ENCODE results near the gene MAP3K12. TPM values are rescaled to one million over a fixed set of nuclear protein-coding genes. Genes with fewer than 3 reads are reported as not detected.

MAP3K12 gene
- total RNA-seq, 2 experiments from 2014 or later = 7.2 to 13.4 TPM

- TF ChIP-seq, protein P1, sequence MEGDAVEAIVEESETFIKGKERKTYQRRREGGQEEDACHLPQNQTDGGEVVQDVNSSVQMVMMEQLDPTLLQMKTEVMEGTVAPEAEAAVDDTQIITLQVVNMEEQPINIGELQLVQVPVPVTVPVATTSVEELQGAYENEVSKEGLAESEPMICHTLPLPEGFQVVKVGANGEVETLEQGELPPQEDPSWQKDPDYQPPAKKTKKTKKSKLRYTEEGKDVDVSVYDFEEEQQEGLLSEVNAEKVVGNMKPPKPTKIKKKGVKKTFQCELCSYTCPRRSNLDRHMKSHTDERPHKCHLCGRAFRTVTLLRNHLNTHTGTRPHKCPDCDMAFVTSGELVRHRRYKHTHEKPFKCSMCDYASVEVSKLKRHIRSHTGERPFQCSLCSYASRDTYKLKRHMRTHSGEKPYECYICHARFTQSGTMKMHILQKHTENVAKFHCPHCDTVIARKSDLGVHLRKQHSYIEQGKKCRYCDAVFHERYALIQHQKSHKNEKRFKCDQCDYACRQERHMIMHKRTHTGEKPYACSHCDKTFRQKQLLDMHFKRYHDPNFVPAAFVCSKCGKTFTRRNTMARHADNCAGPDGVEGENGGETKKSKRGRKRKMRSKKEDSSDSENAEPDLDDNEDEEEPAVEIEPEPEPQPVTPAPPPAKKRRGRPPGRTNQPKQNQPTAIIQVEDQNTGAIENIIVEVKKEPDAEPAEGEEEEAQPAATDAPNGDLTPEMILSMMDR (conservative IDR thresholded peaks at IDR 0.05; ENCODE audit: low read length) = no peak
- no peak for TF ChIP-seq EZH2phosphoT487 (IDR thresholded peaks at IDR 0.05; ENCODE audit: borderline replicate concordance, low read depth, low read length)
- no peak overlapping the region for H3K27ac ChIP-seq (ENCODE audit: low read depth, low read length, poor library complexity, severe bottlenecking)
- peaks cover 24% of the 10 kb centered on the region; the same call in 1 of the 2 replicates for H3K36me3 ChIP-seq (ENCODE audit: insufficient read depth, low read length)
- POLR2A ChIA-PET = interaction anchor here (0.7 to 1.0 kb wide), 3 partner anchors 54 to 830 kb away, joined by 3 to 4 read pairs (median 3); no protein-coding TSS in a partner anchor
- H3K9me2 ChIP-seq (ENCODE audit: insufficient read depth, low read length) = no peaks in the 10 kb centered on the region
- no peak for DNase-seq (ENCODE audit: low spot score)
- no peak overlapping the region for H3K4me2 ChIP-seq (ENCODE audit: low read length)
- no peaks in the 10 kb centered on the region for H3K9me3 ChIP-seq (ENCODE audit: low read length)
- peaks cover 26% of the 10 kb centered on the region for H3K4me1 ChIP-seq (ENCODE audit: insufficient read depth, low read length, poor library complexity, severe bottlenecking)
- intact Hi-C loops (cut with micrococcal nuclease; ENCODE audit: unreplicated experiment) = loop anchor here (10.0 kb wide), 1 partner anchor 299 kb away; the partner anchor contains the start of gene ITGB7
- no peak overlapping the region for H3K4me3 ChIP-seq (ENCODE audit: low read depth, low read length, poor library complexity, severe bottlenecking)
- H4K20me1 ChIP-seq (ENCODE audit: insufficient read depth, low read length) = no peaks in the 10 kb centered on the region
- H3K79me2 ChIP-seq (ENCODE audit: insufficient read depth, low read depth, low read length) = peaks cover 13% of the 10 kb centered on the region
- no peak overlapping the region for H2AFZ ChIP-seq (ENCODE audit: low read length)
- no TSS peak for BruUV-seq (replicated peaks)
- CTCF ChIA-PET (ENCODE audit: unreplicated experiment) = interaction anchor here (0.7 to 0.8 kb wide), 2 partner anchors 22 to 175 kb away, joined by 3 read pairs; no protein-coding TSS in a partner anchor
These were observed 5.0 kb upstream of the MAP3K12 start for GRCh38 chr12:53504004-53504920.

DNA sequence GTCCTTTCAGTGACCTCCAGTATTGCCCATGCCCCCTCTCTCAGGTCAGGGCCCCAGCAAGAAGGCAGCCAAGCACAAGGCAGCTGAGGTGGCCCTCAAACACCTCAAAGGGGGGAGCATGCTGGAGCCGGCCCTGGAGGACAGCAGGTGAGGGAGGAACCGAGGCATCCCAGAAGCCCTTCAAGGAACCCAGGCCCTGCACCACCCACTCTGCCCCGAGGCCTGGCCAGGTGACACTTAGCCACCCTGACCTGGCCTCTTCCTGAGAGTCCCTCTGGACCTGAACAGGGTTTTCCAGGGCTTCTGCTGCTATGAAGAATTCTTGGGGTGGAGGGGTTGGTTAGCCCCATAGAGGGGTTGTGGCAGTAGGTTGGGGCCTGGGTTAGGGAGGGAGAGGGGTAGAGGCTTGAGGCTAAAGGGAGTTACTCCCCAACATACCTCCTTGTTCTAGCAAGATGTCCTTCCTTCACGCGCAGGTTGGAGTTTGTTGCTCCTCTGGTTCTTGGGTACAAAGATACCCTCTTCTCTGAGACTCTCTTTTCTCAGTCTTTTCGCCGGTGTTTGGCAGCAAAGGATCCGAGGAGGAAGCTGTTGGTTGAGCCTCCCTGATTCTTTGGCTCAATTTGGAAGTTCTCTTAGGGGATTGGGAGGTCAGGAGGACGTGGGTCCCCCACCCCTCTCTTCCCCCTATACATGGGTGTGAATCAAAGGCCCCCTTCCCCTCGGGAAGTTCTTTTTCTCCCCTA, 3.9 kb upstream of the MAP3K12 start:
- H2AFZ ChIP-seq (ENCODE audit: low read length) = no peak overlapping the region
- no peaks in the 10 kb centered on the region for H3K9me2 ChIP-seq (ENCODE audit: insufficient read depth, low read length)
- BruUV-seq (replicated peaks) = no TSS peak
- H3K27ac ChIP-seq (ENCODE audit: low read depth, low read length, poor library complexity, severe bottlenecking) = no peak overlapping the region
- TF ChIP-seq, protein P1 (conservative IDR thresholded peaks at IDR 0.05; ENCODE audit: low read length) = no peak
- TF ChIP-seq EZH2phosphoT487 (IDR thresholded peaks at IDR 0.05; ENCODE audit: borderline replicate concordance, low read depth, low read length) = no peak
- H3K36me3 ChIP-seq (ENCODE audit: insufficient read depth, low read length) = peaks cover 24% of the 10 kb centered on the region; the same call in 1 of the 2 replicates
- no peaks in the 10 kb centered on the region for H3K9me3 ChIP-seq (ENCODE audit: low read length)
- H3K4me1 ChIP-seq (ENCODE audit: insufficient read depth, low read length, poor library complexity, severe bottlenecking) = peaks cover 24% of the 10 kb centered on the region
- peak overlapping the region; percentile 96; the same call in 1 of the 2 replicates for H3K4me2 ChIP-seq (ENCODE audit: low read length)
- POLR2A ChIA-PET = interaction anchor here (0.6 to 1.0 kb wide), 4 partner anchors 10 to 831 kb away, joined by 3 to 5 read pairs (median 4); no protein-coding TSS in a partner anchor
- CTCF ChIA-PET (ENCODE audit: unreplicated experiment) = no interaction called here
- intact Hi-C loops (cut with micrococcal nuclease; ENCODE audit: unreplicated experiment) = loop anchor here (10.0 kb wide), 1 partner anchor 298 kb away; the partner anchor contains the start of gene ITGB7
- DNase-seq (ENCODE audit: low spot score) = no peak
- H3K4me3 ChIP-seq (ENCODE audit: low read depth, low read length, poor library complexity, severe bottlenecking) = no peak overlapping the region
- H3K79me2 ChIP-seq (ENCODE audit: insufficient read depth, low read depth, low read length) = peaks cover 20% of the 10 kb centered on the region
- H4K20me1 ChIP-seq (ENCODE audit: insufficient read depth, low read length) = no peaks in the 10 kb centered on the region
